Endothelial cell of umbilical vein (primary cell): ENCODE data around the gene KCNJ6. TPM values are rescaled to one million over a fixed set of nuclear protein-coding genes. Genes with fewer than 3 reads are reported as not detected.

Source experiments
- BruUV-seq: library from RNA; stranded (reverse); fragments of 400-500 nt; replicated peaks from 2 replicates; lab custom pipeline; 2021; lab: Mats Ljungman, UMichigan
- CTCF ChIA-PET: fragments of 300-600, 350-600 bp; sonication (Branson Sonifier 250); formaldehyde crosslinking; loops from one replicate; lab custom pipeline; 2021; ENCODE audit warnings: antibody characterized with exemption, inconsistent platforms; lab: Charles Lee
- POLR2A ChIA-PET: fragments of 300-600, 350-600 bp; sonication (Branson Sonifier 250); formaldehyde crosslinking; loops from one replicate; lab custom pipeline; 2021; ENCODE audit warnings: antibody characterized with exemption, inconsistent platforms; lab: Charles Lee
- DNase-seq: peaks from one replicate; pipeline ENCODE4 v3.0.0-alpha.2; 2011; ENCODE audit warnings: low read depth, low spot score
- FAIRE-seq: peaks from 2 replicates; lab custom pipeline; 2011; peaks lifted over from hg19 to GRCh38; lab: Jason Lieb, UNC
- H2AFZ ChIP-seq: 2 replicates; pipeline ENCODE4 v1.6.0; 2012; ENCODE audit warnings: low read depth, low read length, control low read depth, inconsistent platforms
- H3K27ac ChIP-seq: 2 replicates; pipeline ENCODE4 v1.5.1; 2011; ENCODE audit warnings: low read depth, mild to moderate bottlenecking, control low read depth, low read length, moderate library complexity; ENCODE audit not compliant: insufficient read depth
- H3K27me3 ChIP-seq, 2 experiments: 2 replicates each; pipeline versions ENCODE4 v1.6.0 to v1.6.1; 2011; ENCODE audit warnings: low read length in 2 of 2, mixed read lengths in 1 of 2; ENCODE audit not compliant: control insufficient read depth in 2 of 2, insufficient read depth in 2 of 2
- H3K36me3 ChIP-seq, 2 experiments: 2 replicates in 1 of 2; 3 replicates in 1 of 2; pipeline ENCODE4 v1.5.1; 2011; ENCODE audit warnings: low read length in 2 of 2, mild to moderate bottlenecking in 1 of 2, moderate library complexity in 1 of 2; ENCODE audit not compliant: control insufficient read depth in 2 of 2, insufficient read depth in 2 of 2; ENCODE audit errors: extremely low read depth in 1 of 2
- H3K4me1 ChIP-seq: 3 replicates; pipeline ENCODE4 v1.5.1; 2011; ENCODE audit warnings: mild to moderate bottlenecking, low read length; ENCODE audit not compliant: control insufficient read depth, insufficient read depth; ENCODE audit errors: extremely low read depth
- H3K4me2 ChIP-seq: 2 replicates; pipeline ENCODE4 v1.6.1; 2011; ENCODE audit warnings: low read length, control low read depth, mixed read lengths; ENCODE audit not compliant: insufficient read depth
- H3K4me3 ChIP-seq, 3 experiments: fragments of 200-600 bp in 1 of 3; sonication (generic), shearing (Covaris generic) in 1 of 3; replicated peaks in 1 of 3; 2 replicates each; pipeline ENCODE4 v1.5.1; 2011 to 2016; ENCODE audit warnings: control low read depth in 3 of 3, low read length in 3 of 3, mild to moderate bottlenecking in 2 of 3, inconsistent platforms in 1 of 3, low read depth in 1 of 3, moderate library complexity in 1 of 3; ENCODE audit not compliant: insufficient read depth in 1 of 3
- H3K79me2 ChIP-seq: 2 replicates; pipeline ENCODE4 v1.6.0; 2012; ENCODE audit warnings: low read length, inconsistent platforms; ENCODE audit not compliant: control insufficient read depth, insufficient read depth
- H3K9ac ChIP-seq: replicated peaks from 2 replicates; pipeline ENCODE3; 2011; ENCODE audit warnings: low read length, control low read depth; ENCODE audit not compliant: insufficient read depth; ENCODE audit errors: extremely low read depth
- H3K9me1 ChIP-seq: replicated peaks from 3 replicates; pipeline ENCODE4 v1.6.0; 2011; ENCODE audit warnings: mild to moderate bottlenecking, low read length; ENCODE audit not compliant: control insufficient read depth, insufficient read depth; ENCODE audit errors: extremely low read depth
- H3K9me3 ChIP-seq: replicated peaks from 2 replicates; pipeline ENCODE4 v1.5.1; 2012; ENCODE audit warnings: low read length, inconsistent platforms; ENCODE audit not compliant: control insufficient read depth, insufficient read depth
- H4K20me1 ChIP-seq: replicated peaks from 2 replicates; pipeline ENCODE3; 2011; ENCODE audit warnings: mild to moderate bottlenecking, low read length; ENCODE audit not compliant: control insufficient read depth, insufficient read depth; ENCODE audit errors: extremely low read depth
- CTCF ChIP-seq, 2 donors: IDR thresholded peaks; 1 replicate in 1 of 2; 2 replicates in 1 of 2; pipeline ENCODE4 v1.5.1; 2011; ENCODE audit warnings: low read length in 2 of 2, mild to moderate bottlenecking in 2 of 2, moderate library complexity in 2 of 2, control low read depth in 1 of 2, inconsistent platforms in 1 of 2, low read depth in 1 of 2; ENCODE audit not compliant: insufficient read depth in 1 of 2; ENCODE audit errors: extremely low read depth in 1 of 2
- EZH2 ChIP-seq: IDR thresholded peaks from 2 replicates; pipeline ENCODE4 v1.6.1; 2012; ENCODE audit warnings: borderline replicate concordance, low read depth, mild to moderate bottlenecking, moderate library complexity, low read length, inconsistent platforms; ENCODE audit not compliant: severe bottlenecking
- FOS ChIP-seq: IDR thresholded peaks from 2 replicates; pipeline ENCODE4 v1.6.1; 2011; ENCODE audit warnings: mild to moderate bottlenecking, low read length, moderate library complexity, borderline replicate concordance; ENCODE audit not compliant: insufficient read depth
- GATA2 ChIP-seq: IDR thresholded peaks from 2 replicates; pipeline ENCODE4 v1.7.0; 2011; ENCODE audit warnings: low read depth, mild to moderate bottlenecking, moderate library complexity, mixed read lengths, low read length; ENCODE audit not compliant: insufficient read length, insufficient read depth
- MAX ChIP-seq: IDR thresholded peaks from 2 replicates; pipeline ENCODE4 v1.6.1; 2011; ENCODE audit not compliant: insufficient read depth, insufficient read length
- MYC ChIP-seq: IDR thresholded peaks from one replicate; pipeline ENCODE4 v1.6.1; 2011; ENCODE audit warnings: mild to moderate bottlenecking, low read depth, low read length
- POLR2A ChIP-seq: IDR thresholded peaks from 2 replicates; pipeline ENCODE4 v1.6.1; 2012; ENCODE audit warnings: low read depth, mild to moderate bottlenecking, control low read depth, low read length
- POLR2AphosphoS5 ChIP-seq: IDR thresholded peaks from 2 replicates; pipeline ENCODE4 v1.6.1; 2012; ENCODE audit warnings: low read depth, mild to moderate bottlenecking, control low read depth, low read length, moderate library complexity; ENCODE audit not compliant: insufficient read depth
- dilution Hi-C: fragments of 300-500 bp; cut with MboI; formaldehyde crosslinking; loops from one replicate; pipeline ENCODE4 v1.15.0; 2019; ENCODE audit warnings: low sequenced_read_pairs; ENCODE audit not compliant: extremely low pct_ligation_motif_present
- intact Hi-C: fragments of 100-400 bp; cut with micrococcal nuclease; formaldehyde crosslinking; loops from one replicate; pipeline ENCODE4 v1.10.0; 2022
- polyA plus RNA-seq, 4 experiments: library from polyadenylated mRNA; depleted of rRNA in 3 of 4; stranded (reverse) in 3 of 4; unstranded in 1 of 4; fragments of >200 nt; gene quantifications; 2 replicates each; pipeline versions ENCODE4 v1.2.1 to v1.2.3, GENCODE V29; 2011 to 2012; ENCODE audit warnings: missing spikeins in 1 of 4
- total RNA-seq: library from RNA; stranded (reverse); gene quantifications from 2 replicates; pipeline ENCODE4 v1.2.3, GENCODE V29; 2021

The KCNJ6 gene
- total and polyA plus RNA-seq, 2 donors (not counting 3 experiments of a cell fraction or from before 2014, with no cell fraction given), result not detected

GRCh38 chr21:37815893-37816292 lies 100.4 kb downstream of the KCNJ6 start:
- dilution Hi-C loops, result no loop called here
- Histone ChIP-seq H3K9me1 (no peaks in the 10 kb centered on the region), H4K20me1 (no peaks in the 10 kb centered on the region), H3K9ac (no peak overlapping the region), H3K27ac (no peak overlapping the region), H3K79me2 (no peaks in the 10 kb centered on the region), H3K36me3 (no peaks in the 10 kb centered on the region), H3K9me3 (no peaks in the 10 kb centered on the region), H3K4me1 (no peaks in the 10 kb centered on the region), H3K4me3 (no peak overlapping the region), H3K4me2 (no peak overlapping the region), H3K27me3 (peaks cover 9 to 10% of the 10 kb centered on the region in 2 experiments), H2AFZ (no peak overlapping the region)
- CTCF ChIA-PET, result no interaction called here
- FAIRE-seq (no peak), DNase-seq (no peak)
- intact Hi-C loops, result no loop called here
- POLR2A ChIA-PET, result interaction anchor here (0.6 kb wide), 1 partner anchor 1656 kb away, joined by 3 read pairs; no protein-coding TSS in a partner anchor
- BruUV-seq, result no TSS peak
- TF ChIP-seq GATA2 (no peak), CTCF (IDR thresholded peaks at IDR 0.05; ENCODE audit: extremely low read depth in 1 of 2, insufficient read depth in 1 of 2, low read depth in 1 of 2, low read length in 2 of 2) (no peak), EZH2 (no peak), MYC (no peak), FOS (no peak), MAX (no peak), POLR2A (no peak), POLR2AphosphoS5 (no peak)
